Measurements from ENCODE around the gene SIK1. TPM values are rescaled to one million over a fixed set of nuclear protein-coding genes. Genes with fewer than 3 reads are reported as not detected.
"Not testable (repeated sequence)": the region's sequence is repeated elsewhere in the genome, so short reads cannot be mapped to it uniquely, and the experiment has no call there.

Gene SIK1
- total and polyA plus RNA-seq, 2 donors (not counting 1 experiment from before 2014, with no cell fraction given): 0.17 to 0.58 TPM

DNA sequence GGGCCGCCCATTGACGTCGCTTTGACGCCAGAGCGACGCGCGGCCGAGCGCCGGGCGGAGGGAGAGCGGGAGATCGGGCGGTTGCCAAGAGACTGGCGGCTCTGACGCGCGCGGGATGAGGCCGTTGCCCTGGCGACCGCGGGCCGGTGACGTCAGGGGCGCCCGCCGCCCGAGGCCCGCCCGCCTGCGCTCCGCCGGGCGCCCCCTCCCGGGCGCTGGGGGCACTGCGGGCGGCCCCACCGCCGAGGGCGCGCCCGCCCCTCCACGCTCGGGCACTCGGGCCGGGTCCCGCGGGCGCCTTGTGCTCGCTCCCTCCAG lies 270 bp upstream of the SIK1 start:
- H3K4me3 ChIP-seq (replicated peaks in 1 of 4; ENCODE audit: control extremely low read depth in 1 of 4, insufficient read depth in 1 of 4, low read depth in 3 of 4, low read length in 4 of 4); H2AFZ ChIP-seq (ENCODE audit: low read length); H3K36me3 ChIP-seq (ENCODE audit: control insufficient read depth, insufficient read depth, low read length); DNase-seq (ENCODE audit: low read depth in 2 of 2); H3K9me3 ChIP-seq (ENCODE audit: control insufficient read depth, insufficient read depth, low read depth, low read length); H3K27me3 ChIP-seq (ENCODE audit: control insufficient read depth, insufficient read depth, low read length); H3K4me2 ChIP-seq (ENCODE audit: extremely low read depth, insufficient read depth, low read length); H4K20me1 ChIP-seq (ENCODE audit: control insufficient read depth, extremely low read depth, insufficient read depth, low read length); H3K9ac ChIP-seq (ENCODE audit: insufficient read depth, low read length); H3K27ac ChIP-seq (ENCODE audit: insufficient read depth, low read length); H3K4me1 ChIP-seq (ENCODE audit: control insufficient read depth, extremely low read depth, insufficient read depth, low read length); H3K79me2 ChIP-seq (ENCODE audit: control insufficient read depth, insufficient read depth, low read length): not testable (repeated sequence)

DNA sequence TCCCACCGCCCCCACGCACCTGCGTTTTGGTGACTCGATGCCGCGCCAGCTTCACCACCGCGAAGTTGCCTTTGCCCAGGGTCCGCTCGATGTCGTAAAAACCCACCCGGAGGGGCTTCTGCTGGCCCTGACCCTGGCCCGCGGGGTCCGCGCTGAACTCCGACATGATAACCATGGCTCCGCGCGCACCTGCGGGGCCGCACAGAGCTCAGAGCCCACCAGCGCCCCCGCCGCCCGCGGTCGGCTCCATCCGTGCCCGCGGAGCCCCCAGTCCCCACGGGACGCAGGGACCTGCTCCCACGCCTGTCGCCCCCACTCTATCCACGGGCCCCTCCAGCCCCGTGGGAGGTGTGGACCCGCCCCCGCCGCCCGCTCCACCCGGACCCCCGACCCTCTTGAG lies 927 bp downstream of the SIK1 start:
- not testable (repeated sequence) for H3K9ac ChIP-seq (ENCODE audit: insufficient read depth, low read length); H3K79me2 ChIP-seq (ENCODE audit: control insufficient read depth, insufficient read depth, low read length); H3K9me3 ChIP-seq (ENCODE audit: control insufficient read depth, insufficient read depth, low read depth, low read length); H3K36me3 ChIP-seq (ENCODE audit: control insufficient read depth, insufficient read depth, low read length); H3K4me2 ChIP-seq (ENCODE audit: extremely low read depth, insufficient read depth, low read length); H3K27me3 ChIP-seq (ENCODE audit: control insufficient read depth, insufficient read depth, low read length); H4K20me1 ChIP-seq (ENCODE audit: control insufficient read depth, extremely low read depth, insufficient read depth, low read length); H3K27ac ChIP-seq (ENCODE audit: insufficient read depth, low read length); H3K4me3 ChIP-seq (replicated peaks in 1 of 4; ENCODE audit: control extremely low read depth in 1 of 4, insufficient read depth in 1 of 4, low read depth in 3 of 4, low read length in 4 of 4); H3K4me1 ChIP-seq (ENCODE audit: control insufficient read depth, extremely low read depth, insufficient read depth, low read length); DNase-seq (ENCODE audit: low read depth in 2 of 2); H2AFZ ChIP-seq (ENCODE audit: low read length)

DNA sequence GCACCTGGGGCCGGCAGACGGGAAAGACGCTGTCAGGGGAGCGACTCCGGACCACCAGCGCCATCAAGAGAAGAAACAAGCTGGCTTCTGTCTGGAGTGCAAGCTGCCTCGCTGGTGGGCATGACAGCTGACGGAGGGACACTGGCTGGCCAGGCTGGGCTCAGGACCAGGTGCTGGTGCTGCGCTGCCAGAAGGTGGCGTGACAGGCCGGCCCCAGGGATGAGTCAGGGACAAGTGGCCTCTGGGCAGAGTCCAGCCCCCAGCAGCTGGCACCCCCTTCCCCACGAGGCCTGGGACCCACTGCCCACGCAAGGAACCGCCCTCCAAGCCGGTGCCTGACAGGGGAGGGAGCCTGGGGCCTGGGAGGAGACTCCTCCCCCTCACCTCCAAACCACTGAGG lies 7.5 kb downstream of the SIK1 start:
- H3K27ac ChIP-seq (ENCODE audit: insufficient read depth, low read length); H3K9me3 ChIP-seq (ENCODE audit: control insufficient read depth, insufficient read depth, low read depth, low read length); H3K4me2 ChIP-seq (ENCODE audit: extremely low read depth, insufficient read depth, low read length); H3K36me3 ChIP-seq (ENCODE audit: control insufficient read depth, insufficient read depth, low read length); H3K4me3 ChIP-seq (replicated peaks in 1 of 4; ENCODE audit: control extremely low read depth in 1 of 4, insufficient read depth in 1 of 4, low read depth in 3 of 4, low read length in 4 of 4); H3K9ac ChIP-seq (ENCODE audit: insufficient read depth, low read length); H3K27me3 ChIP-seq (ENCODE audit: control insufficient read depth, insufficient read depth, low read length); H3K79me2 ChIP-seq (ENCODE audit: control insufficient read depth, insufficient read depth, low read length); H2AFZ ChIP-seq (ENCODE audit: low read length); H3K4me1 ChIP-seq (ENCODE audit: control insufficient read depth, extremely low read depth, insufficient read depth, low read length); DNase-seq (ENCODE audit: low read depth in 2 of 2); H4K20me1 ChIP-seq (ENCODE audit: control insufficient read depth, extremely low read depth, insufficient read depth, low read length): not testable (repeated sequence)

DNA sequence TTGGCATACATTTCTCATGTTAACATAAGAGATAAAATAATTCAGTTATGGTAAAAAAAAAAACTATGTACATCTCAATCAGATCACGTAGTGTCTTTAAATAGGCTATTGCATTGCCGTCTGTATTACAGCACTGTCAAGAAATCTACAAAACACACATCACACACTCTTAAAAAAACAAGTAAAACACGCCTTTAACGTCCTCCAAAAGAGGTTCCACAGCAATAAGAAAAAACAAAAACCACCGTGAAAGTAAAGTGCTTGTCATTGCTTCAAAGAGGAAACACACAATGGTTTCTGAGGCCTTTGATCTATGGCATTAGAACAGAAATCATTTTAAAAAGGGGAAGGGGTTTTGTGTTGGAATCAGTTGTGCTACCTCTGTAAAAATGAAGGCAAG lies 12.4 kb downstream of the SIK1 start:
- not testable (repeated sequence) for H2AFZ ChIP-seq (ENCODE audit: low read length); H3K4me3 ChIP-seq (replicated peaks in 1 of 4; ENCODE audit: control extremely low read depth in 1 of 4, insufficient read depth in 1 of 4, low read depth in 3 of 4, low read length in 4 of 4); H3K4me1 ChIP-seq (ENCODE audit: control insufficient read depth, extremely low read depth, insufficient read depth, low read length); H3K9me3 ChIP-seq (ENCODE audit: control insufficient read depth, insufficient read depth, low read depth, low read length); H3K9ac ChIP-seq (ENCODE audit: insufficient read depth, low read length); H3K79me2 ChIP-seq (ENCODE audit: control insufficient read depth, insufficient read depth, low read length); H3K27ac ChIP-seq (ENCODE audit: insufficient read depth, low read length); H4K20me1 ChIP-seq (ENCODE audit: control insufficient read depth, extremely low read depth, insufficient read depth, low read length); H3K36me3 ChIP-seq (ENCODE audit: control insufficient read depth, insufficient read depth, low read length); DNase-seq (ENCODE audit: low read depth in 2 of 2); H3K27me3 ChIP-seq (ENCODE audit: control insufficient read depth, insufficient read depth, low read length); H3K4me2 ChIP-seq (ENCODE audit: extremely low read depth, insufficient read depth, low read length)

DNA sequence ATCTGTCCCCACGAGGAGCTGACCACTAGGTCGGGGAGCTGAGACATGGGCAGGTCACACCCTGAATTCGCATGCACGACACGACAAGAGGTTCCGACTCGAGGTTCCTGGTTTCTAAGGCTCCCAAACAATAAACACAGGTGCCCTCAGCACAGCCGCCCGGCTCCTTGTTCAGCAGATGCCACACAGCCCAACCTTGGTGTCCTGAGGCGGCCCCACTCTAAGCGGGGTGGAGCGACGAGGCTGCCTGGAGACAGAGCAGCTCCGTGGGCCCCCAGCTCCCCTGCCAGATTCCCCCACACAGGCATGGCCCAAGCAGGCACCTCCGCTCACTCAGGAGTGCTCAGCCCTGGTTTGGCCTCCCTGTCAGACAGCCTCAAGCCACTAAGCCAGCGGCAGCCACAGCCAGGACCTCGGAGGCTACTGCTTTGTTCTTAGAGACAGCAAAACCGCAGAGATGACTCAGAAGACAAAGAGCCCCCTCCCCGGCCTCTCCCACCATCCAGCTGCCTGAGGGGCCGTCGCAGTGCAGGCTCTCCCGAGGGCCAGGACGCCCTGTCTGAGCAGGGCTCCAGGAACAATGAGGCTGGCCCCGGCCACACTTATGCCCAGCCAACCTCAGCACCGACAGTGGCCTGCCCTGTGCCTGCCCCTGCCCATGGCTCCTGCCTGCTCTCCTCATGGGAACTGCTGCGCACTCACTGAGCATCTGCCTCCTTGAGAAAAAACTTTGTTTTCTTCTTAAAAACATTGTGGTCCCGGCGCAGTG lies 14.7 kb downstream of the SIK1 start:
- H3K27ac ChIP-seq (ENCODE audit: insufficient read depth, low read length); H3K4me2 ChIP-seq (ENCODE audit: extremely low read depth, insufficient read depth, low read length); H3K4me1 ChIP-seq (ENCODE audit: control insufficient read depth, extremely low read depth, insufficient read depth, low read length); H3K9me3 ChIP-seq (ENCODE audit: control insufficient read depth, insufficient read depth, low read depth, low read length); H3K4me3 ChIP-seq (replicated peaks in 1 of 4; ENCODE audit: control extremely low read depth in 1 of 4, insufficient read depth in 1 of 4, low read depth in 3 of 4, low read length in 4 of 4); H2AFZ ChIP-seq (ENCODE audit: low read length); H3K36me3 ChIP-seq (ENCODE audit: control insufficient read depth, insufficient read depth, low read length); H4K20me1 ChIP-seq (ENCODE audit: control insufficient read depth, extremely low read depth, insufficient read depth, low read length); DNase-seq (ENCODE audit: low read depth in 2 of 2); H3K79me2 ChIP-seq (ENCODE audit: control insufficient read depth, insufficient read depth, low read length); H3K9ac ChIP-seq (ENCODE audit: insufficient read depth, low read length); H3K27me3 ChIP-seq (ENCODE audit: control insufficient read depth, insufficient read depth, low read length): not testable (repeated sequence)

DNA sequence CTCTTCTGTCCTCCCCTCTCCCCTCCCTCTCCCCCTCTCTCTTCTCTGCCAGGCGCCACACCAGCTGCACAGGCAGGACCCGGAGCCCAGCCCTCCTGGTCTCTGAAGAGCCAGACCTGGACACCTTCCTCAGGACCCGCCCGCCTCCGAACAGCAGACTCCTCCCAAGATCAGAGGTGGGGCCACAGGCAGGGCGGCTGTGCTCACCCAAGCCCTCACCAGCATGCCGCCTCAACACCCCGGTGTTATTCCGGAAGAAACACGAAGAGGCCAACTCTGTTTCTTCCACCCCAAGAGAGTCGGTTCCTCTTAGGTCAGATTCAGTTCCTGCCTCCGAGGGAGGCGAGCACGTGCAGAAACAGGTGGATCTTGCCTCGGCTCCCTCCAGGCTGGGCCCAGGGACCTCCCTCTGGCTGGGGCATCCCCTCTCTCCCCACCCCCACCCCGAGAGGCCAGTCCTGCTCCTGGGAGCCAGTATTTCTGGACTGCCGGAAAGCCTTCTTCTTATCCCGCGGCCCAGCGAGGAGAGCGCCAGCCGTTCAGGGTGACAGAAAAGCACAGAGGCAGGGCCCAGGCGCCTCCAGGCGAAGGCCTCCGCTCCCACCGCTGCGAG lies 16.4 kb downstream of the SIK1 start:
- H3K79me2 ChIP-seq (ENCODE audit: control insufficient read depth, insufficient read depth, low read length); H3K36me3 ChIP-seq (ENCODE audit: control insufficient read depth, insufficient read depth, low read length); H3K27ac ChIP-seq (ENCODE audit: insufficient read depth, low read length); H4K20me1 ChIP-seq (ENCODE audit: control insufficient read depth, extremely low read depth, insufficient read depth, low read length); H3K4me2 ChIP-seq (ENCODE audit: extremely low read depth, insufficient read depth, low read length); H3K27me3 ChIP-seq (ENCODE audit: control insufficient read depth, insufficient read depth, low read length); H3K9me3 ChIP-seq (ENCODE audit: control insufficient read depth, insufficient read depth, low read depth, low read length); H2AFZ ChIP-seq (ENCODE audit: low read length); DNase-seq (ENCODE audit: low read depth in 2 of 2); H3K9ac ChIP-seq (ENCODE audit: insufficient read depth, low read length); H3K4me1 ChIP-seq (ENCODE audit: control insufficient read depth, extremely low read depth, insufficient read depth, low read length); H3K4me3 ChIP-seq (replicated peaks in 1 of 4; ENCODE audit: control extremely low read depth in 1 of 4, insufficient read depth in 1 of 4, low read depth in 3 of 4, low read length in 4 of 4): not testable (repeated sequence)

DNA sequence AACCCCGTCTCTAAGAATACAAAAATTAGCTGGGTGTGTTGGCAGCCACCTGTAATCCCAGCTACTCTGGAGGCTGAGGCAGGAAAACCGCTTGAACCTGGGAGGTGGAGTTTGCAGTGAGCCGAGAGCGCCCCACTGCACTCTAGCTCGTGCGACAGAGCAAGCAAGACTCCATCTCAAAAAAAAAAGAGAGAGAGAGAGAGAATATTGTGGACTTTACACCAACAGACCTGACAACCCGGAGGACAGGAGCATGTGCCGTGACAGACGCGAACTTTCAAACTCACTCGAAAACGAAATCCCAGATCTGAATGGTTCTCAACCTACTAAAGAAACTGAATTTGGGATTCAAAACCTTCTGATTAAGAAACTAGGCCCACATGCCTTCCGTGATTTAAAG lies 19.8 kb downstream of the SIK1 start:
- not testable (repeated sequence) for H4K20me1 ChIP-seq (ENCODE audit: control insufficient read depth, extremely low read depth, insufficient read depth, low read length); H3K36me3 ChIP-seq (ENCODE audit: control insufficient read depth, insufficient read depth, low read length); H3K4me3 ChIP-seq (replicated peaks in 1 of 4; ENCODE audit: control extremely low read depth in 1 of 4, insufficient read depth in 1 of 4, low read depth in 3 of 4, low read length in 4 of 4); H3K27ac ChIP-seq (ENCODE audit: insufficient read depth, low read length); H3K9ac ChIP-seq (ENCODE audit: insufficient read depth, low read length); DNase-seq (ENCODE audit: low read depth in 2 of 2); H3K27me3 ChIP-seq (ENCODE audit: control insufficient read depth, insufficient read depth, low read length); H3K4me2 ChIP-seq (ENCODE audit: extremely low read depth, insufficient read depth, low read length); H3K9me3 ChIP-seq (ENCODE audit: control insufficient read depth, insufficient read depth, low read depth, low read length); H2AFZ ChIP-seq (ENCODE audit: low read length); H3K79me2 ChIP-seq (ENCODE audit: control insufficient read depth, insufficient read depth, low read length); H3K4me1 ChIP-seq (ENCODE audit: control insufficient read depth, extremely low read depth, insufficient read depth, low read length)

All from fibroblast of lung (primary cell).